Activated CD8-positive, alpha-beta memory T cell treated with anti-CD3 and anti-CD28 coated beads for 36 hours (primary cell): ENCODE results near the gene ACVR1C. TPM values are rescaled to one million over a fixed set of nuclear protein-coding genes. Genes with fewer than 3 reads are reported as not detected.

Experiments used
- CTCF ChIA-PET: fragments of 350-600 bp; sonication (Branson Sonifier 250); formaldehyde crosslinking; loops from one replicate; lab custom pipeline; 2021; ENCODE audit warnings: antibody characterized with exemption; lab: Charles Lee
- POLR2A ChIA-PET: fragments of 350-600 bp; sonication (Branson Sonifier 250); formaldehyde crosslinking; loops from one replicate; lab custom pipeline; 2021; ENCODE audit warnings: antibody characterized with exemption; lab: Charles Lee
- total RNA-seq, 2 experiments: library from RNA; stranded (reverse); gene quantifications; one replicate each; pipeline ENCODE4 v1.2.3, GENCODE V29; 2021

ACVR1C gene
- total RNA-seq, 2 experiments from 2014 or later, result 0.38 to 0.44 TPM

DNA sequence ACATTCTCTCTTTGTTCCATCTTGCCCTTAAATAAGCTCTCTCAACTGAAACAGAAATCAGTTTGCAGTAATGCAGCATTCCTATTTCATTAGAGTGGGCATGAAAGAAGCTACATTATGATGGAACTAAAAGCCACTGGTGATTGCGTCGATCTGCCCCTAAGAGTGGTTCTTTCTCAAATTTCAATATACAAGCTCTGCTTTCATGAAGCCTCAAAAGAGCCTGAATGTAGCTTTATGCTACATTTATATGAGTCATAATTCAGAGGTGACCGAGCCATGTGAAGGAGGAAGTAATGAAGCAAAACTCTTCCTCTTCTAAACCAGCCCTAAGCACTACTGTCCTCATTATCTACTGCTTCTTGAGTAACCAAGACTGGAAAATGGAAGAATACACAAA, 120.0 kb downstream of the ACVR1C start:
- POLR2A ChIA-PET, result no interaction called here
- CTCF ChIA-PET, result no interaction called here

DNA sequence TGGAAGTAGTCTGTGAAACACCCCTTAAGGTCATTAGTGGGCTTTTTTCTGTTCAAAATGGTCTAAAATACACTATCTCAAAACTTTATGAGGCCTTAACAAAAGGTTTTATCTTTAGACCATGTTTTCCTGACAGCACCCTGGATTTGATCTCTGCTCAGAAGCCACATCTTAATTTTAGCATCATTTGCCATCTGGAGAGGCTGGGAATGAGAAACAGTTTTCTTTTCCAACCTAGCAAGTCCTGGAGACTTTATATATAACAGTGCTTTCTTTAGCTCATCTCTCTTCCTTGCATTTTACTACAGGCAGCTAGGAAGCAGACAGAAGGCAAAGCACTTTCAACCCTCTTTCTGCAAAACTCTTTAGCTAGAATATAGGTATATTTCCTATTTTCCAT, 122.1 kb downstream of the ACVR1C start:
- ChIA-PET POLR2A (no interaction called here), CTCF (interaction anchor here (1.1 kb wide), 1 partner anchor 14 kb away, joined by 3 read pairs; no protein-coding TSS in a partner anchor)

DNA sequence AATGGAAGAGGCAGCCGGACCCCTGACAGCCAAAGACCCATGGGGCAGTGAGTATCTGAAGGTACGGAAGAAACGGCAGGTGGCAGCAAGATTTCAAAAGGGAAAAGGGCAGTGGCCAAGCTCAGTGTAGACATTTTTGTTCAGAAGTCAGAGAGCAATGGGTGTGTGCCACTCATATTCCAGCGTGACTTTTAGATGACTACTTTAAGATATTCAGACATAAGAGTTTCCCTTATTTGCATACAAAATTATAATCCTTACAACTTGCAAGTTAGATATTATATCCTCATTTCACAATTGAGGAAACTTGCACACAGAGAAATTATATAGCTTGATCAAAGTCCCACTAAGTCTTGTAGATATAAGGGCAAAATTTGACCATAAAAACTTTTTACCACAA, 124.0 kb downstream of the ACVR1C start:
- ChIA-PET CTCF (no interaction called here), POLR2A (no interaction called here)

DNA sequence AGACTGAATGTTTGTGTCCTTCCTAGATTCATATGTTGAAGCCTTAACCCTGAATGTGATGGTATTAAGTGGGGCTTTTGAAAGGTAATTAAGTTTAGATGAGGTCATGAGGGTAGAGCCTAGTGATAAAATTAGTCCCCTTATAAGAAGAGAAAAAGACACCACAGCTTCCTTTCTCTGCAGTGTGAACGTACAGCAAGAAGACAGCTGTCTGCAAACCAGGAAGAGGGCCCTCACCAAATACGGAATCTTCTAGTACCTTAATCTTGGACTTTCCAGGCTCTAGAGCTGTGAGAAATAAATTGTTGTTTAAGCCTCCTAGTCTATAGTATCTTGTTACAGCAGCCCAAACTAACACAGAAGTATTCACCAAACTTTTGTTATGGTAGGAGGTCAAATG, 127.6 kb downstream of the ACVR1C start:
- ChIA-PET CTCF (no interaction called here), POLR2A (no interaction called here)

DNA sequence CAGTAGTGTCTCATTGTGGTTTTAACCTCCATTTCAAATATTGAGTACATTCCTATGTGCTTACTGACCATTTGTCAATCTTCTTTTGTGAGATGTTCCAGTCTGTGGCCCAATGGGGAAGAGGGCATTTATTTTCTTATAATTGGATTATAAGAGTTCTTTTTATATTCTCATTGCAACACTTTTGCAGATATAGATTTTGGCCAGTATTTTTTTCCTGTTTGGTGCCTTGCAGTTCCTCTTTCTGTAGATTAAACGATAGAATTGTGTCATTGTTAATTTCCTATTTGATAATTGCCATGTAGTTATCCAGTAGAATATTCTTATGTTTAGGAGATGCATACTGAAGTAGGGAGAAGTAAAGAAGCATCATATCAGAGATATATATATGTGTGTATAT, 128.3 kb downstream of the ACVR1C start:
- ChIA-PET POLR2A (no interaction called here), CTCF (no interaction called here)

DNA sequence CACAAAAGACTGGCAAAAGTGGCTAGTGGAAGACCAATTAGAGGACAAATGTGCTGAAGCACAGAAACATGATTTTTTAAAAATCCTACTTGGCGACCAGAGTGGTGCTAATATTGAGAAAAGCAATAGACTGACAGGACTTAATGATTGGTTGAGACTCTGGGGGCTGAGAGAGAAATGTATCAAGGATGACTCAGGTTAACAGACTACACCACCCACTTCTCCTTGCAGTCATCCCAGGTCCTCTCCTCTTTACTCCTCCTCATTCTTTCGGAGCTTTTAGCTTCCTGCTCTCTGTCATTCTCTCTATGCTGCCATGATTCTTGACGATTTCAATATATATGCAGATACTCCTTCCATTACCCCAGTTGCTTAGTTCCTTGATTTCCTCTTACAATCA, 130.2 kb downstream of the ACVR1C start:
- CTCF ChIA-PET, result interaction anchor here (1.6 to 2.0 kb wide), 2 partner anchors 164 to 513 kb away, joined by 3 to 6 read pairs; no protein-coding TSS in a partner anchor

DNA sequence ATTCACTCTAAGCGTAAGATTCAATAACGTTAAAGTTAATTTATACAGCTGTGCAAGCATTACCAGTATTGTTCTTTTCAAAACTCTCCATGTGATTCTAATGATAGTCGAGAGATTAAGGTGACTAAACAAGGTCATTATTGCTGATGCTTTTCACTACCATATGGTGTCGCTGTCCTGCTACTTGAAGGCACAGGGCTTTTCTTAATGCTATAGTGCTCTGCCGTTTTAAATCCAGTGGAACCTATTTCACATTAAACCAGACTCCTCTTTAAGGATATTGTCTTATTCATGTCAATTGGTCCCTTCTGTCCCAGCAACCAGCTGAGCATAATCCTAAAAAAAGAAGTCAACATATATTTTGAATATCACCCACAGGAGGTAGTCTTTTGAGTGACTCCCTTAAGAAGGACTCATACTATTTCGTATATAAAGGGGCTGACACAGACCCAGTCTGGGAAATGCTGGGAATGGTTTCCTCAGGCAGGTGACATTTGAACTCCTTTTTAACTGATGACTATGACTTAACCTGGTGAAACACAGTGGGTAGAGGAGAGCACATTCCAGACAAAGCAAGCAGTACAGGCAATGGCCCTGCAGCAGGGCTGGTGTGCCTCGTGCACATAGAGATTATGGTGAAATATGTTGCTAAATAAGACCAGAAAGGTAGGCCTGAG, 130.9 kb downstream of the ACVR1C start:
- POLR2A ChIA-PET, result no interaction called here
- CTCF ChIA-PET, result interaction anchor here (0.8 to 2.0 kb wide), 4 partner anchors 79 to 513 kb away, joined by 3 to 6 read pairs (median 3); no protein-coding TSS in a partner anchor

More for the DNA sequence above, 130.2 kb downstream of the ACVR1C start:
- POLR2A ChIA-PET, result no interaction called here

DNA sequence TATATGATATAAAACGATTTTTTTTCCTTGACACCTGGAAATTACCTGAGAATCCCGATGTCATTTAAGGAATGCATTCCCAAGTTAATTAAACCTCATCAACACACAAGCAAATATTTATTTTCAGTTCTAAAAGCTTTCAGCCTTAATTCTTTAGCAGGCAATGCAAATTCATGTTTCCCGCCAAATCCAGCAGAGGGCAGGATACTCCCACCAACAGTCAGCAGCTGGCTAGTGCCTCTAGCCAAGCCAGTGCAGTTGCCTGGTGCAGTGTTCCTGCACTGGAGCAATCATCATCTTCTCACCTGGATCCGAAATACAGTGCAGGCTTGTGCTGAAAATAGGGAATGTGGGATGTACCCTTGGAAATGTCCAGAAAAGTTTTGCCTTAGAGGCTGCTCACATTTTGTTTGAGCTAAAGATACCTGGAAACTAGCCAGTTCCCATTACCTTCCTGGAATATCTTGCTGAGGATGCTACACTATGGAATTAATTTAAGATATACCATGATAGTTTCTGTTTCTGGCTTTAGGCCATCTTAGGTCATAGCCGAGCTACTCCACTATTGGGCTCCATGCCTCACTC, 136.4 kb downstream of the ACVR1C start:
- ChIA-PET POLR2A (interaction anchor here (1.5 kb wide), 1 partner anchor 53 kb away, joined by 5 read pairs; no protein-coding TSS in a partner anchor), CTCF (interaction anchor here (0.7 to 2.1 kb wide), 12 partner anchors 12 to 260 kb away, joined by 3 to 13 read pairs (median 3); partner anchors contain the start of gene ERMN)

DNA sequence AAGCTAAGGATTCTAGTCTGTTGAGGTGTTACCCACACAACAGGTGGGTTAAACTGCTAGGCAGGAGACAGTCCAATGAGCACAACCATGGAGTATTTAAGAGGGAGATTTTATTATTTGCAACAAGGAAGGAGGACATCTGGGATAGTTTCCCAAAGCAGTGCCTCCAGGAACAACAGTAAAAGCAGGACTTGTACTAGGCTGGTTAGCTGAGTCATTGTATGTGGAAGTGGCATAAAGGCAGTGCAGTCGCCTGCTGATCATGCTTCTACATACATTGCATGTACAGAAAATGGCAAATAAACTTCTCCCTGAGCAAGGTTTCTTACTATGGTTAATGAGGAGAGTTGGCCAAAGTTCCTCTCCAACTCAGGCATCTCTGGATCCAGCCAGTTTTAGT, 138.7 kb downstream of the ACVR1C start:
- POLR2A ChIA-PET, result interaction anchor here (1.6 kb wide), 1 partner anchor 46 kb away, joined by 4 read pairs; the partner anchor contains the start of gene CYTIP
- CTCF ChIA-PET, result interaction anchor here (0.8 to 1.3 kb wide), 3 partner anchors 13 to 163 kb away, joined by 3 to 7 read pairs (median 4); no protein-coding TSS in a partner anchor

DNA sequence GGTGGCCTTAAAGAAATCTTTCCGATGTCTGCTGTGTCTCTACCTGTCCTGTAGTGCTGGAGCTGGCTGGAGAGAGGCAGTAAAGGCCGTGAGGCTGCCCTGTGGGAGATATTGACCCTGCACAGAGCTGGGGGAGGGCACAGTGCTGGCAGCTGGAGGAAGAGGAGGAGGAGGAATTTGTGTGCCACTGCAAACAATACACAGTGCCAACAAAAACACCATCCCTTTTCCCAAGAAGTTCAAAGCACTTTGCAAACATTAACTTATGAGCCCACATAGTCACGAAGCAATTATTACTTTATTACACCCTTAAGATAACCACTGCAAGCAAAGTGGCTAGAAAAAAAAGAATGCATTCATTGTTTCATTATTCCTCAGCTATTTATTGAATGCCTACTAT, 139.8 kb downstream of the ACVR1C start:
- ChIA-PET POLR2A (no interaction called here), CTCF (interaction anchor here (1.0 kb wide), 1 partner anchor 162 kb away, joined by 3 read pairs; no protein-coding TSS in a partner anchor)

DNA sequence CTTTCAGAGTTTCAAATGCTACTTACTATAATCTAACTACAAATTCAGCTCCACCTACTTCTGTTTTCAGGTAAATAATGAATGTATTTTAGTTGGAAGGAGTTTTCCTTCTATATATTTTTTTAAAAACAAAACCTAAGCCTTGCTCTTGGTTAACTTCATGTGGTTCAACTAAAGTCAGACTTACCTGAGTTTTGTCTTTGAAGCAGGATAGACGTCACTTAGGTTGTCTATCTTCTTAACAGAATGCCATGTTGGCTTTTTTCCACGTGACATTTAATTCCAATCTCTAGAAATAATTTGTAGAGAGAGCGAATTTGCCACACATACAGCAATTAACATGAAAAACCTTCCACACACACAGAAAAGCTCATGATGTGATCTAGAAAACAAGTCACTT, 140.9 kb downstream of the ACVR1C start:
- ChIA-PET CTCF (interaction anchor here (0.6 to 1.1 kb wide), 4 partner anchors 50 to 160 kb away, joined by 3 to 5 read pairs (median 4); no protein-coding TSS in a partner anchor), POLR2A (interaction anchor here (0.6 kb wide), 1 partner anchor 174 kb away, joined by 5 read pairs; no protein-coding TSS in a partner anchor)

DNA sequence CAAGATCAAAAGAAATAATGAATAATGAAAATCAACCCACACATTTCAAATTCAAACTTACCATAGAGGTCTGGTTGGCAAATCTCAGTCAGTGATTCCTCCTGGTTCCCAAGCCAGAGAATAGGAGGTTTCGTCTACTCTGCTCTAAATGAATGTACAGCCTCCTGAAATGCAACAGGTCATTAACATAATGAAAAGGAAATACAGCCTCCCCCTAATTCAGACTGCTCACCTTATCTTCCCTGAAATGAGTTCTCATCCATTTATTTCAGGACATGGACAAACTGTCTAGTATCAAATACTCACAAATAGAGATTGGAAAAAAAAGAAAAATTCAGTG, 141.4 kb downstream of the ACVR1C start:
- POLR2A ChIA-PET, result no interaction called here

DNA sequence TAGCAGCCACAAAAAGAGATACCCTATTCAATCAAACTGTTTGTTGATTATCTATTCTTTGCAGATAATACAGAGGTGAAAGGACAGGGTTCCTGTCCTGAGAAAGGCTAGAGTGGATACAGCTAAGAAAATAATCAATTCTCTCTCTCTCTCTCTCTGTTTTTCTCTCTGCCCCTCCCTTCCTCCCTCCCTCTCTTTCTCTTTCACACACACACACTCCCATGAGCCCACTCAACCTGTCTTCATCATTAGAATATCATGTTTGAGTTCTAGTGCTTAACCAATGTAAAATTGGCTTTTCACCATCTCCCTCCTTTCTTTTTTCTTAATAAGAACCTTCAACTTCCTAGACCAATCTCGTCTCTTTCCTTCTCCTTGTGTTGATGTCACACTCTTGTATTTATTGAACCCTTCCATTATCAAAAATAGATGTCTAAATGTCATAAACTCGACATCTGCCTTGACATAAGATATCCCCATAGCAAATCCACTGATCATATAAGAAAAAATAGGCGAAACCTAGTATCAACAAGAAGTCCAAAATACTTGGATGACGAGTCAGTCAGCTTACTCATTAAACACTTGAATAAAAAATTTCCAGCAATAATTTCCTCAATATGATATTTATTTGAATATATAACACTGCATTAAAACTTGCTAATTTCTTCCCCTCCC, 141.9 kb downstream of the ACVR1C start:
- ChIA-PET CTCF (interaction anchor here (0.7 to 1.7 kb wide), 3 partner anchors 110 to 159 kb away, joined by 3 to 6 read pairs (median 4); no protein-coding TSS in a partner anchor), POLR2A (no interaction called here)

More for the DNA sequence above, 141.4 kb downstream of the ACVR1C start:
- CTCF ChIA-PET, result interaction anchor here (0.6 to 1.1 kb wide), 3 partner anchors 50 to 159 kb away, joined by 3 to 5 read pairs (median 4); no protein-coding TSS in a partner anchor

DNA sequence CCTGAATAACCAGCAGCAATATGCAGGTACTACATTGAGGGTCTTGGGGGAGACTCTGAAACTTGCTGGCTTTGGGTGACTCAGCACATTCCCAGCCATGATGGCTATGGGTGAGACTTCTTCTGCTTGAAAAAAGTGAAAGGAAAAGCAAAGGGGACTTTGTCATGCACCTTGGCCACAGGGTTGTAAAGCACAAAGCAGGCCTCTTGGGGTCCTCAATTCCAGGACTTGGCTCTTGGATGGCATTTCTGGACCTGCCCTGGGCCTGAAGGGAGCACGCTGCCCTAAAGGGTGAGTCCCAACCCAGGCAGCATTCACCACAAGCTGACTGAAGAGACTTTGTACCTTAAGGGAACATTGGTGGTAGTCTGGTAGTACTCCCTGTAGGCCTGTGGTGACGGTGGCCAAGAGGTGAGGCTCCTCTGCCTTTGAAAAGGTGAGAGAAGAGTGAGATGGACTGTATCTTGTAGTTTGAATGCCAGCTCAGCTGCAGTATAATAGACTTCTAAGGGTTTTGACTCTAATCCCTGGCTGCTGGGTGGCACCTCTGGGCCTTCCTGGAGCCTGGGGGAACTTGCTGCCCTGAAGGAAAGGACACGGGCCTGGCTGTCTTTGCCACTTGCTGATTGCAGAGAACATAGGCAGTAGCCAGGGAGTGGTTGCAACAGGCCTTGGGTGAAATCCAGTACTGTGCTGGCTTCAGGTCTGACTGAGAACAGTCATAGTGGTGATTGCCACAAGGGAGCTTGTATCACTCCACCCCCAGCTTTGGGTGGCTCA, 148.3 kb downstream of the ACVR1C start:
- ChIA-PET POLR2A (interaction anchor here (0.9 to 1.5 kb wide), 2 partner anchors 32 to 47 kb away, joined by 3 to 4 read pairs; no protein-coding TSS in a partner anchor), CTCF (interaction anchor here (1.4 to 1.7 kb wide), 3 partner anchors 11 to 178 kb away, joined by 4 to 5 read pairs (median 4); no protein-coding TSS in a partner anchor)

DNA sequence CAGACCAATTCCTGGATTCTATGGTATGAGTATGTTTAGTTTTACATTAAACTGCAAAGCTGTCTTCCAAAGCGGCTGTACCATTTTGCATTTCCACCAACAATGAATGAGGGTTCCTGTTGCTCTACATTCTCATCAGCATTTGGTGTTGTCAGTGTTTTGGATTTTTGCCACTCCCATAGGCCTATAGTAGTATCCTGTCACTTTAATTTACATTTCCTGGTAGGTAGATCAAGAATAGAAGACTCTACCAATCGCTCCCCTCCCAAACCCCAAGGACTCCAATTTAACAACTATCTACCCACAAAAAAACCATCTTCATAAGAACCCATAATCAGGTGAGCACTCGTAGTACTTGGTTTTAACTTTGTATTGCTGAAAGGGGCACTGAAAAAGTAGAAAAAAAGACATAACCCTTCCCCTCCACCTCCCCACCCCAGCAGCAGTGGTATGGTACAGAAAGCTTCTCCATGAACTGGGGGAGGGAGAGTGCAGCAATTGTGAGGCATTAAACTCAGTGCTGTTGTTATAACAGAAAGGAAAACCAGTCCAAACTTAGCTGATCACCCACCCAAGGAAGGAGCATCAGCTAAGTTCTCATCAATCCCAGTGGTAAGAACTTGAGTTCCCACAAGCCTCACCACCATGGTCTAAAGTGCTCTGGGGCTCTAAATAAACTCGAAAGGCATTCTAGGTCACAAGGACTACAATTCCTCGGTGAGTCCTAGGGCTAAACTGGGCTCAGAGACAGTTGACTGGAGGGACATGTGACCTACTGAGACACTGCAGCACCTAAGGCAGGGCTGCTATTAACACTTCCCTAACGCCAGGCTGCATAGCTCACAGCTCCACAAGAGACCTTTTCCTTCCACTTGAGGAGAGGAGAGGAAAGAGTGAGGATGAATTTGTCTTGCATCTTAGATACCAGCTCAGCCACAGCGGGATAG, 149.3 kb downstream of the ACVR1C start:
- ChIA-PET POLR2A (interaction anchor here (0.6 to 1.5 kb wide), 3 partner anchors 31 to 176 kb away, joined by 3 read pairs; no protein-coding TSS in a partner anchor), CTCF (interaction anchor here (0.7 to 1.7 kb wide), 4 partner anchors 12 to 175 kb away, joined by 3 to 5 read pairs (median 4); no protein-coding TSS in a partner anchor)

DNA sequence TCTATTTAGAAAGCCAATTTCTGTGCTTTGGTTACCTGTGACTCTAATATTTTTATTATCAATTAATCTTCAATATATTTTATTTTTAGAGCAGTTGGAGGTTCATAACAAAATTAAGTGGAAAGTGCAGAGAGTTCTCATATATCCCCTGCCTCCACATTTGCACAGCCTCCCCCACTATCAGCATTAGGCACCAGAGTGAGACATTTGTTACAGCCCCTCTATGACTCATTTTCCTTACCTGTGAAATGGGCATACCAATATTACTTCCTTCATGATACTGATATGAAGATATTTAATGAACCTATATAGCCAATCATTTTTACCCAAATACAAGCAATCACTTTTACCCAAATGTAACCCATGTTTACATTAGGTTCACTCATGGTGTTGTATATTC, 150.7 kb downstream of the ACVR1C start:
- ChIA-PET POLR2A (interaction anchor here (1.0 to 2.1 kb wide), 10 partner anchors 10 to 422 kb away, joined by 3 to 23 read pairs (median 6); partner anchors contain the start of gene CYTIP), CTCF (interaction anchor here (1.2 to 1.4 kb wide), 4 partner anchors 11 to 150 kb away, joined by 4 to 5 read pairs (median 4); no protein-coding TSS in a partner anchor)
